IMR-90 (cell line): ENCODE results near the gene DPYSL5. TPM values are rescaled to one million over a fixed set of nuclear protein-coding genes. Genes with fewer than 3 reads are reported as not detected.

ENCODE experiments used
- ATAC-seq: fragments of 200-7000 bp; cut with Tn5 transposase; 2 replicates; pipeline ENCODE4 v1.9.1; 2020; ENCODE audit warnings: low read depth, mild to moderate bottlenecking, moderate library complexity
- BruUV-seq: library from RNA; stranded (reverse); fragments of 400-500 nt; replicated peaks from 2 replicates; lab custom pipeline; 2021; lab: Mats Ljungman, UMichigan
- CTCF ChIA-PET: fragments of 300-600 bp; formaldehyde crosslinking; extraction: SDS; loops from one replicate; lab custom pipeline; 2021; ENCODE audit warnings: antibody characterized with exemption; lab: Yijun Ruan, JAX
- POLR2A ChIA-PET: fragments of 300-600 bp; sonication (Branson Sonifier 250); formaldehyde crosslinking; loops from one replicate; lab custom pipeline; 2022; ENCODE audit warnings: antibody characterized with exemption; ENCODE audit not compliant: unreplicated experiment; lab: Charles Lee
- DNase-seq: peaks from one replicate; pipeline ENCODE4 v3.0.0; 2013
- H2AFZ ChIP-seq: replicated peaks from 2 replicates; pipeline ENCODE3; 2013; ENCODE audit warnings: low read length, mild to moderate bottlenecking; ENCODE audit not compliant: poor library complexity
- H2AK5ac ChIP-seq: 2 replicates; pipeline ENCODE4 v1.6.1; 2013; ENCODE audit warnings: low read depth, low read length, inconsistent platforms
- H2AK9ac ChIP-seq: replicated peaks from 2 replicates; pipeline ENCODE3; 2013; ENCODE audit warnings: mild to moderate bottlenecking, low read depth, low read length, moderate library complexity; ENCODE audit not compliant: poor library complexity
- H2BK120ac ChIP-seq: 2 replicates; pipeline ENCODE4 v1.6.1; 2013; ENCODE audit warnings: low read depth, low read length, inconsistent platforms
- H2BK15ac ChIP-seq: 3 replicates; pipeline ENCODE4 v1.6.1; 2013; ENCODE audit warnings: low read depth, low read length, inconsistent platforms
- H2BK20ac ChIP-seq: 2 replicates; pipeline ENCODE4 v1.6.1; 2013; ENCODE audit warnings: low read depth, mild to moderate bottlenecking, inconsistent platforms, low read length, moderate library complexity
- H2BK5ac ChIP-seq: 2 replicates; pipeline ENCODE4 v1.6.1; 2013; ENCODE audit warnings: mild to moderate bottlenecking, low read depth, low read length, inconsistent platforms; ENCODE audit not compliant: poor library complexity, severe bottlenecking
- H3K14ac ChIP-seq: replicated peaks from 2 replicates; pipeline ENCODE4 v1.6.1; 2013; ENCODE audit warnings: low read depth, low read length, inconsistent platforms
- H3K18ac ChIP-seq: 2 replicates; pipeline ENCODE4 v1.6.1; 2013; ENCODE audit warnings: low read depth, low read length, control low read depth
- H3K23ac ChIP-seq: 2 replicates; pipeline ENCODE4 v1.6.1; 2013; ENCODE audit warnings: low read depth, low read length, inconsistent platforms
- H3K27ac ChIP-seq: 2 replicates; pipeline ENCODE4 v1.5.1; 2013; ENCODE audit warnings: mild to moderate bottlenecking, control low read depth, low read length; ENCODE audit not compliant: insufficient read depth
- H3K27me3 ChIP-seq: 2 replicates; pipeline ENCODE4 v1.6.1; 2013; ENCODE audit warnings: low read length; ENCODE audit not compliant: control insufficient read depth, insufficient read depth
- H3K36me3 ChIP-seq: 2 replicates; pipeline ENCODE4 v1.6.1; 2013; ENCODE audit warnings: low read length, mixed read lengths; ENCODE audit not compliant: control insufficient read depth, insufficient read depth
- H3K4ac ChIP-seq: 2 replicates; pipeline ENCODE4 v1.6.1; 2013; ENCODE audit warnings: low read depth, low read length, inconsistent platforms
- H3K4me1 ChIP-seq: 2 replicates; pipeline ENCODE4 v1.6.1; 2013; ENCODE audit warnings: low read length, mixed read lengths; ENCODE audit not compliant: control insufficient read depth, insufficient read depth
- H3K4me2 ChIP-seq: 2 replicates; pipeline ENCODE4 v1.6.1; 2013; ENCODE audit warnings: low read depth, mild to moderate bottlenecking, control low read depth, low read length, moderate library complexity
- H3K4me3 ChIP-seq: 2 replicates; pipeline ENCODE4 v1.5.1; 2013; ENCODE audit warnings: low read depth, mild to moderate bottlenecking, control low read depth, low read length, moderate library complexity; ENCODE audit not compliant: insufficient read depth
- H3K56ac ChIP-seq: 2 replicates; pipeline ENCODE4 v1.6.1; 2013; ENCODE audit warnings: low read length, inconsistent platforms; ENCODE audit not compliant: insufficient read depth; ENCODE audit errors: extremely low read depth
- H3K79me1 ChIP-seq, 2 experiments: 2 replicates each; pipeline ENCODE4 v1.6.1; 2013; ENCODE audit warnings: low read length in 2 of 2, inconsistent platforms in 1 of 2, low read depth in 1 of 2
- H3K9ac ChIP-seq: 2 replicates; pipeline ENCODE4 v1.6.1; 2013; ENCODE audit warnings: low read depth, low read length, control low read depth
- H3K9me1 ChIP-seq: 2 replicates; pipeline ENCODE4 v1.6.1; 2013; ENCODE audit warnings: low read length, inconsistent platforms; ENCODE audit not compliant: insufficient read depth
- H3K9me3 ChIP-seq: 2 replicates; pipeline ENCODE4 v1.6.1; 2013; ENCODE audit warnings: low read length; ENCODE audit not compliant: control insufficient read depth, insufficient read depth
- H4K20me1 ChIP-seq: 2 replicates; pipeline ENCODE4 v1.6.1; 2013; ENCODE audit warnings: low read length, inconsistent platforms; ENCODE audit not compliant: insufficient read depth
- H4K5ac ChIP-seq: 2 replicates; pipeline ENCODE4 v1.6.1; 2013; ENCODE audit warnings: mild to moderate bottlenecking, low read depth, low read length, control low read depth
- H4K8ac ChIP-seq, 2 experiments: 2 replicates each; pipeline ENCODE4 v1.6.1; 2013; ENCODE audit warnings: low read depth in 2 of 2, low read length in 2 of 2, control low read depth in 1 of 2, inconsistent platforms in 1 of 2
- H4K91ac ChIP-seq: 2 replicates; pipeline ENCODE4 v1.6.1; 2013; ENCODE audit warnings: low read depth, low read length, inconsistent platforms; ENCODE audit not compliant: insufficient read depth
- CEBPB ChIP-seq: IDR thresholded peaks from 2 replicates; pipeline ENCODE4 v1.6.1; 2012; ENCODE audit warnings: low read depth, low read length, improper control_type of control experiment
- FOS ChIP-seq: fragments of 150-350 bp; IDR thresholded peaks from 2 replicates; pipeline ENCODE4 v1.6.1; 2016; ENCODE audit warnings: low read depth, low read length
- MAFK ChIP-seq: IDR thresholded peaks from 2 replicates; pipeline ENCODE4 v1.6.1; 2012; ENCODE audit warnings: low read depth, low read length, improper control_type of control experiment
- MAZ ChIP-seq: IDR thresholded peaks from 2 replicates; pipeline ENCODE4 v1.6.1; 2012; ENCODE audit warnings: low read depth, mild to moderate bottlenecking, low read length, improper control_type of control experiment, moderate library complexity, borderline replicate concordance
- MXI1 ChIP-seq: IDR thresholded peaks from 2 replicates; pipeline ENCODE4 v1.6.1; 2012; ENCODE audit warnings: low read depth, mild to moderate bottlenecking, low read length, moderate library complexity, borderline replicate concordance
- NFE2L2 ChIP-seq: fragments of 150-350 bp; IDR thresholded peaks from 2 replicates; pipeline ENCODE4 v1.6.1; 2016; ENCODE audit warnings: low read depth, mild to moderate bottlenecking, low read length
- POLR2A ChIP-seq: IDR thresholded peaks from 2 replicates; pipeline ENCODE4 v1.6.1; 2012; ENCODE audit warnings: mild to moderate bottlenecking, low read depth, low read length
- RAD21 ChIP-seq: IDR thresholded peaks from 2 replicates; pipeline ENCODE4 v1.6.1; 2012; ENCODE audit warnings: low read length, improper control_type of control experiment
- RCOR1 ChIP-seq: IDR thresholded peaks from 2 replicates; pipeline ENCODE4 v1.6.1; 2012; ENCODE audit warnings: mild to moderate bottlenecking, low read length, improper control_type of control experiment; ENCODE audit not compliant: insufficient replicate concordance
- RFX5 ChIP-seq: IDR thresholded peaks from 2 replicates; pipeline ENCODE4 v1.8.0; 2012; ENCODE audit warnings: low read depth, mild to moderate bottlenecking, low read length, moderate library complexity
- WGBS, 2 experiments: methylation state at CpG; one replicate each; pipeline versions ENCODE4 v1.1.5 to v1.1.7; 2013; ENCODE audit warnings: missing lambda C conversion rate in 2 of 2; ENCODE audit not compliant: insufficient read length in 1 of 2; ENCODE audit errors: extremely low coverage in 2 of 2; 5-methylcytosine and 5-hydroxymethylcytosine counted together
- dilution Hi-C: fragments of 300-500 bp; cut with HindIII; formaldehyde crosslinking; loops from one replicate; pipeline ENCODE4 v1.14.3; 2018; ENCODE audit warnings: low sequenced_read_pairs; ENCODE audit not compliant: unreplicated experiment
- in situ Hi-C: fragments of 300-500 bp; cut with MboI; formaldehyde crosslinking; loops from 3 replicates; pipeline ENCODE4 v1.14.3; 2019; ENCODE audit warnings: low sequenced_read_pairs, inconsistent platforms, mixed read lengths
- intact Hi-C: fragments of 100-400 bp; cut with micrococcal nuclease; formaldehyde crosslinking; loops from 2 replicates; pipeline ENCODE4 v1.10.0; 2022
- polyA plus RNA-seq, 3 experiments: library from polyadenylated mRNA; depleted of rRNA; stranded (reverse); fragments of >200 nt; gene quantifications; 2 replicates each; pipeline ENCODE4 v1.2.3, GENCODE V29; 2012; ENCODE audit warnings: low replicate concordance in 1 of 3
- total RNA-seq: library from RNA; depleted of rRNA; stranded (reverse); fragments of >200 nt; gene quantifications from 2 replicates; pipeline ENCODE4 v1.2.3, GENCODE V29; 2012

The DPYSL5 gene
- total and polyA plus RNA-seq, 2 of the 4 experiments (the other 2 are of a cell fraction): not detected

DNA sequence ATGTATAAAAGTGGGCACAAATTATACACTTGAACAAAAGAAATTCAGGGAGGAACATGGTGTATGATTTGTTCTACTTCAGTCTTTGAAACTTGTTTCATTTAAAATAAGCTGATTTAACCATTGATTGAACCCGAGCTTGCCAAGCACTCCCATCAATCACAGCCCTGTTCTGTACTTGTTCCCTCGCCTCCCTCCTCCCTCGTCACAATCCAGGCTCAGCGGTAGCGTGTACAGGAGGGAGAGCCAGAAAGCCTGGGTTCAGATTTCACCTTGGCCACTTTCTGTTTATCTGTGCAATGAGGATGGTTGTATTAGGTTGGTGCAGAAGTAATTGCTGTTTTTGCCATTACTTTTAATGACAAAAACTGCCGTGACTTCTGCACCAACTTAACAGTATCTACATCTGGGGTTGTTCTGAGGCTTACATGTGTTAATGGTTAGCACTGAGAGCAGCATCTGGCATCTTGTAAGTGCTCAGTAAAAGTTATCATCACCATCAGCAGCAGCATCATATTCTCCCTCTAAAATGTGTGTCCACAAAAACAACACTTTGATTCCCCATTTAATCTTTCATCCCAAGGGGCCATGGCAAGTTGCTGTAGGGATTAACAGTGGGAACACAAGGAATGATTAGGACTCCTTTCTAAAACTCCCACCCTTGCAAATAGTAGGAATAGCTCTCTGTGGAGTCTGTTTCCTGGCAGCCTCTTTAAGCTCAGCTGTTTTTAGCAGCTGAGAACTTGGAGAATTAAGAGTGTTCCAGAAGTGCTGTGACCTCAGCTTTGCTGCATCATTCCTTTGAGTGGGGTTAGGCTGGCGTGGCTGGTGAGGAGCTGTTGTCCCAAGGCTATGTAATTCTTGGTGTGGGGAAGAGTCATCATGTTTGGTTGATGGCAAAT, 4.7 kb downstream of the DPYSL5 start:
- Histone ChIP-seq H2BK120ac (no peak overlapping the region), H3K9me3 (no peaks in the 10 kb centered on the region; the same call in 1 of the 2 replicates), H2BK15ac (no peak overlapping the region), H3K56ac (no peak overlapping the region), H4K5ac (no peak overlapping the region), H2AK9ac (no peak overlapping the region), H3K14ac (no peak overlapping the region), H3K4me1 (no peaks in the 10 kb centered on the region), H2AFZ (no peak overlapping the region), H3K79me1 (no peaks in the 10 kb centered on the region), H3K9me1 (no peaks in the 10 kb centered on the region), H3K4ac (no peak overlapping the region), H3K27me3 (peaks cover 69% of the 10 kb centered on the region), H3K4me3 (no peak overlapping the region), H3K23ac (no peak overlapping the region), H2BK20ac (no peak overlapping the region), H4K91ac (no peak overlapping the region), H4K8ac (no peak overlapping the region), H3K36me3 (no peaks in the 10 kb centered on the region), H2AK5ac (no peak overlapping the region), H3K4me2 (no peak overlapping the region), H3K9ac (no peak overlapping the region), H3K18ac (no peak overlapping the region), H2BK5ac (no peak overlapping the region), H4K20me1 (no peaks in the 10 kb centered on the region), H3K27ac (no peak overlapping the region)
- POLR2A ChIA-PET: no interaction called here
- CTCF ChIA-PET: interaction anchor here (0.6 kb wide), 1 partner anchor 98 kb away, joined by 3 read pairs; no protein-coding TSS in a partner anchor
- ATAC-seq (no peak), DNase-seq (no peak)
- in situ Hi-C loops (no loop called here), intact Hi-C loops (no loop called here), dilution Hi-C loops (no loop called here)
- no TSS peak for BruUV-seq
- TF ChIP-seq FOS: no peak
- no peak for TF ChIP-seq RCOR1
- TF ChIP-seq MAFK: no peak
- TF ChIP-seq POLR2A: no peak
- no peak for TF ChIP-seq MXI1
- no peak for TF ChIP-seq MAZ
- TF ChIP-seq RFX5: no peak
- TF ChIP-seq NFE2L2: no peak
- no peak for TF ChIP-seq RAD21
- TF ChIP-seq CEBPB: no peak
- no CpG with 5 or more reads among the region's 7 CpGs for WGBS, 2 experiments
